Activated CD4-positive, alpha-beta T cell treated with anti-CD3 and anti-CD28 coated beads, Interleukin-2, amount 50 U/mL, for 24 hours (primary cell): ENCODE results near the gene SDHAF2.
"Not testable (repeated sequence)": the region's sequence is repeated elsewhere in the genome, so short reads cannot be mapped to it uniquely, and the experiment has no call there.

Source experiments
- DNase-seq, 2 donors: peaks; one replicate each; pipeline ENCODE4 v3.0.0-alpha.2; 2020; ENCODE audit warnings: low read depth in 1 of 2, low spot score in 1 of 2

Gene SDHAF2

GRCh38 chr11:61475433-61475832 is 45.5 kb downstream of the SDHAF2 start:
- DNase-seq = no peak

GRCh38 chr11:61476371-61476770 is 46.4 kb downstream of the SDHAF2 start:
- no peak for DNase-seq

GRCh38 chr11:61477126-61477525 is 47.2 kb downstream of the SDHAF2 start:
- no peak for DNase-seq

- DNase-seq = peak; percentile 27 to 39
These were observed 47.8 kb downstream of the SDHAF2 start for GRCh38 chr11:61477727-61478148.

GRCh38 chr11:61479360-61480058 is 49.6 kb downstream of the SDHAF2 start:
- DNase-seq = not testable (repeated sequence)

GRCh38 chr11:61480261-61480993 is 50.5 kb downstream of the SDHAF2 start:
- no peak for DNase-seq

GRCh38 chr11:61480994-61481335 is 51.0 kb downstream of the SDHAF2 start:
- no peak for DNase-seq

- no peak for DNase-seq
These were observed 51.9 kb downstream of the SDHAF2 start for GRCh38 chr11:61481806-61482205.

- no peak for DNase-seq
These were observed 52.6 kb downstream of the SDHAF2 start for GRCh38 chr11:61482513-61482912.

- DNase-seq = no peak
These were observed 54.6 kb downstream of the SDHAF2 start for GRCh38 chr11:61484541-61484940.

- DNase-seq = no peak
These were observed 55.2 kb downstream of the SDHAF2 start for GRCh38 chr11:61485080-61485479.

GRCh38 chr11:61486011-61486620 is 56.2 kb downstream of the SDHAF2 start:
- DNase-seq = no peak

- no peak for DNase-seq
These were observed 56.9 kb downstream of the SDHAF2 start for GRCh38 chr11:61486779-61487178.

- DNase-seq = no peak
These were observed 57.6 kb downstream of the SDHAF2 start for GRCh38 chr11:61487342-61488025.

- DNase-seq = no peak
These were observed 58.8 kb downstream of the SDHAF2 start for GRCh38 chr11:61488651-61489291.

- no peak for DNase-seq
These were observed 60.2 kb downstream of the SDHAF2 start for GRCh38 chr11:61489833-61490721.

GRCh38 chr11:61491736-61492395 is 61.9 kb downstream of the SDHAF2 start:
- DNase-seq = no peak

- no peak for DNase-seq
These were observed 64.5 kb downstream of the SDHAF2 start for GRCh38 chr11:61494381-61494961.
